NCI-H2171 treated with DMSO at 0.1 percent for 48 hours (cell line): ENCODE data around the gene CORO2B.

ENCODE experiments used
- DNase-seq: peaks from one replicate; lab custom pipeline; 2025; lab: John Stamatoyannopoulos, UW

CORO2B gene

DNA sequence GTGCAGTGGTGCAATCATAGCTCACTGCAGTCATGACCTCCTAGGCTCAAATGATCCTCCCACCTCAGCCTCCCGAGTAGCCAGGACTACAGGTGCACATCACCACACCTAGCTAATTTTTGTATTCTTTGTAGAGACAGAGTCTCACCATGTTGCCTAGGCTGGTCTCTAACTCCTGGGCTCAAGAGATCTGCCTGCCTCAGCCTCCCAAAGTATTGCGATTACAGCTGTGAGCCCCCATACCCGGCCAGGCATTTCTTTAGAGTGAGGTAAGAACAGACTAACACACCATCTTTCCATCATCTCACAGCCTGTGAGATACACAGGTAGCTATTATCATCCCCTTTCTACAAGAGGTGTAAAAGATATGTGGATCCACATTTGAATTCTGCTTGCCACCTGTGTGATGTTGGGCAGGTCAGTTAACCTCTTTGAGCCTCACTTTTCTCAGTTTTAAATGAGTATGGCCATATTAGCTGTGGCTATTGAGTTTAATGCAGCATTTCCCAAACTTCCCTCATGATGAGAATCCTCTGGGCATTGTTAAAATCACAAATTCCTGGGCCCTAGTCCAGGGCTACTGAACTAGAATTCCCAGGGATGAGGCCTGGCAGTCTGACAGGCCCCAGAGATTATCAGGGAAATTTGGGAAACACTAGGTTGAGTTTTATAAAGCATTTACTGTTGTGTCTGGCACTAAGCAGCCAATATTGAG lies 195.9 kb downstream of the CORO2B start:
- no peak for DNase-seq

- DNase-seq: no peak
Observed at GRCh38 chr15:68775236-68775577, 196.4 kb downstream of the CORO2B start.

GRCh38 chr15:68775671-68776476 lies 197.1 kb downstream of the CORO2B start:
- no peak for DNase-seq

DNA sequence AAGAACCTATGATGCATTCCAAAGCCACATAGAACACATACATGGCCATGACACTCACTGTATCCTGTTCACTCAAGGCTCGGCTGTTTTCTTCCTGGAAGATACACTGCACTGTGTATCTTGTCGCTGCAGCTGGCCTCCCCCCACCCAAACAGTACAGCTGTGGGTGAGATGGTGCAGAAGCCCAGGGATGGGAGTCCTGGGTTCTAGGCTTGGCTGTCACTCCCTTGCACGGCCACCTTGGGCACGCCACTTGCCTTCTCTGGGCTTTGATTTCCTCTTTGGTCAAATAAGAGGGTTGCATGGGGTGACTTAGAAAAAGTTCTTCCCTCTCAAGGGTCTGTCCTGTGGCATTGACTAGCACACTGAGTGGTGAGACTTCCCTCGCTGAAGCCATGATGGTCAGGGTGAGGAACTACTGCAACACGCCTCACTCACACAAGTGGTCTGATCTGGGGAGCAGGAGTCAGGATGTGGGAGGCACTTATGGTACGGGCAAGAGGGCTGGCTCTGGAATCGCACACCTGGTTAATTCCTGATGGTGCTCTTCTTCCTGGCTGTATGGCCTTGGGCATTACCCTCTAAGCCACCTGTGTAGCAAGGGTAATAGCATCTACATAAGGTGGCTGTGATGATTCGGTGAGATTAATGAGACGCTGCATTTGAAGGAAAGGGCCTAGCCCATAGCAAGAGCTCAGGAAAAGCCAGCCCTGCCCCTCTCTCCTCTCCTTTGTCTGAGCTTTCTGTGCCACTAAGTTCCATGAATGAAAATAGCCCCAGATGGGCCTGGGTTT lies 197.9 kb downstream of the CORO2B start:
- peak; percentile 42 for DNase-seq
